ENCODE measurements around the gene TMEM178A.

DNA sequence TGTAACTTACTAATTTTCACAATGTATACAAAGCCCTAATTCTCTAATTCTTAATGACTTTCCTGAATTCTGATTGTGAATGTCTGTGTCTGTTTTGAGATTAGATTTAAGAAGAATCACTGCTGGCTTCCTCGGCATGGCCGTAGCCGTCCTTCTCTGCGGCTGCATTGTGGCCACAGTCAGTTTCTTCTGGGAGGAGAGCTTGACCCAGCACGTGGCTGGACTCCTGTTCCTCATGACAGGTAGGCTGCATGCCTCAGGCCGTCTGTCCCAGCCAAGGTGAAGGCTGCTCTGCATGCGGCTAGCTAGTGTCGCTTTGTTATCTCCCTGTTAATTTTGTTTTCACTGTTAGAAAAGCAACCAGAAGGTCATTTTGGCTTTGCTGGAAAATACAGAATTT is 41.2 kb downstream of the TMEM178A start:
- TF ChIP-seq, protein P1, sequence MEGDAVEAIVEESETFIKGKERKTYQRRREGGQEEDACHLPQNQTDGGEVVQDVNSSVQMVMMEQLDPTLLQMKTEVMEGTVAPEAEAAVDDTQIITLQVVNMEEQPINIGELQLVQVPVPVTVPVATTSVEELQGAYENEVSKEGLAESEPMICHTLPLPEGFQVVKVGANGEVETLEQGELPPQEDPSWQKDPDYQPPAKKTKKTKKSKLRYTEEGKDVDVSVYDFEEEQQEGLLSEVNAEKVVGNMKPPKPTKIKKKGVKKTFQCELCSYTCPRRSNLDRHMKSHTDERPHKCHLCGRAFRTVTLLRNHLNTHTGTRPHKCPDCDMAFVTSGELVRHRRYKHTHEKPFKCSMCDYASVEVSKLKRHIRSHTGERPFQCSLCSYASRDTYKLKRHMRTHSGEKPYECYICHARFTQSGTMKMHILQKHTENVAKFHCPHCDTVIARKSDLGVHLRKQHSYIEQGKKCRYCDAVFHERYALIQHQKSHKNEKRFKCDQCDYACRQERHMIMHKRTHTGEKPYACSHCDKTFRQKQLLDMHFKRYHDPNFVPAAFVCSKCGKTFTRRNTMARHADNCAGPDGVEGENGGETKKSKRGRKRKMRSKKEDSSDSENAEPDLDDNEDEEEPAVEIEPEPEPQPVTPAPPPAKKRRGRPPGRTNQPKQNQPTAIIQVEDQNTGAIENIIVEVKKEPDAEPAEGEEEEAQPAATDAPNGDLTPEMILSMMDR (IDR thresholded peaks at IDR 0.05), result no peak
- TF ChIP-seq POLR2A (IDR thresholded peaks at IDR 0.05), result no peak

Measured in lower leg skin (tissue), 3 donors.